ENCODE measurements around the gene RHD.
"Not testable (repeated sequence)": the region's sequence is repeated elsewhere in the genome, so short reads cannot be mapped to it uniquely, and the experiment has no call there.

Gene RHD

DNA sequence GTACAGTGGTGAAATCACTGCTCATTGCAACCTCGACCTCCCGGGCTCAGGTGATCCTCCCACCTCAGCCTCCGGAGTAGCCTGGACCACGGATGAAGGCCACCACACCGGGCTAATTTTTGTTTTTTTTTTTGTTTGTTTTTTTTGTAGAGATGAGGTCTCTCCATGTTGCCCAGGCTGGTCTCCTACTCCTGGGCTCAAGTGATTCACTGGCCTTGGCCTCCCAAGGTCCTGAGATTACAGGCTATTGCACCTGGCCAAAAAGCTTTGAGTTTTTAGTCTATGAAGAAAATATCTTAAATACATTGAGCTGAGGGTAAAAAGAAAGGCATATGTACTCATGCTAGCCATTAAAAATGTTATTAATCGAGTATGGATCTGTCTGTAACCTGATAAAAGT, 69.4 kb downstream of the RHD start:
- H3K27ac ChIP-seq: no peak overlapping the region
- no peak for DNase-seq (ENCODE audit: low read depth, low spot score)

DNA sequence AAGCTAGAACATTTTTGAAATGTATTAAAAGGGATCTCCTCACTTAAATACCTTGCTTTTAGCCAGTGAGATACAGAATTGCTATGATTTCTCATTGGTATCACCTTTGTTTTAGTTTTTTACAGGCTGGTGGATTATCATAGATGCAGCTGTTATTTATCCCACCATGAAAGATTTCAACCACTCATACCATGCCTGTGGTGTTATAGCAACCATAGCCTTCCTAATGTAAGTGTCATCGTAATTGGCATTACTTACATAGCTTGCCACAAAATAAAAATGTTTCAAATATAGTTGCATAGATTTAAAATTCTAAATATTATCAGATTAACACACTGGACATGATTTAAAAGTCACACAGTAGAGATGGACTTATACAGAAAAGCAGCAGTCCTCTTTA, 70.5 kb downstream of the RHD start:
- DNase-seq (ENCODE audit: low read depth, low spot score): no peak
- H3K27ac ChIP-seq: no peak overlapping the region

DNA sequence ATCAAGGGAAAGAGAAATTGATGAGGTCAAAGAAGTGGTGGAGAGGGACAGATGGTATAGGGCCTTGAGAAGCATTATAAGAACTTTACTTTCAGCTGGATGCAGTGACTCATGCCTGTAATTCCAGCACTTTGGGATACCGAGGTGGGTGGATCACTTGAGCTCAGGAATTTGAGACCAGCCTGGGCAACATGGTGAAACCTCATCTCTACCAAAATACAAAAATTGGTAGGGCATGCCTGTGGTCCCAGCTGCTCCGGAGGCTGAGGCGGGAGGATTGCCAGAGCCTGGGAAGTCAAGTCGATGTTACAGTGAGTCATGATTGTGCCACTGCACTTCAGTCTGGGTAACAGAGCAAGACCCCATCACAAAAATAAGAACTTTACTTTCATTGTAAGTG, 71.6 kb downstream of the RHD start:
- DNase-seq (ENCODE audit: low read depth, low spot score): no peak
- H3K27ac ChIP-seq: peak overlapping the region; percentile 14

DNA sequence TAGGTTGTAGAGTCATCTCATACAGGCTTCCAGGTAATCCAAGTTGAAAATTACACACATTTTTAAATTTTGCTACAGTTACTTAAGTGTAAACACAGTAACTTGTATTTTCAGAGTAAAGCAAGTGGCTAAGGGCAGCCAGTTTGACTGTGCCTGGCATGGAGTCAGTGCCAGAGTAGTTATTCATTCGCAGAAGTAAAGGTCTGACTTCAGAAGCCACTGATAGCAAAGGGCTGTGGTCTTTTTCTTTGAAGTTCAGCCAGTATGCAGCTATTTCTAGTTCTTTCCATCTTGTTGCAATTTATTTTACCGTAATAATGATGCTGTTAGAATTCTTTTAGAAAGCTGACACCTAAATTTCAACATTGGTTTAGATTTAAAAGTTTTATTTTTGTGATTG, 75.2 kb downstream of the RHD start:
- no peak for DNase-seq (ENCODE audit: low read depth, low spot score)
- no peak overlapping the region for H3K27ac ChIP-seq

DNA sequence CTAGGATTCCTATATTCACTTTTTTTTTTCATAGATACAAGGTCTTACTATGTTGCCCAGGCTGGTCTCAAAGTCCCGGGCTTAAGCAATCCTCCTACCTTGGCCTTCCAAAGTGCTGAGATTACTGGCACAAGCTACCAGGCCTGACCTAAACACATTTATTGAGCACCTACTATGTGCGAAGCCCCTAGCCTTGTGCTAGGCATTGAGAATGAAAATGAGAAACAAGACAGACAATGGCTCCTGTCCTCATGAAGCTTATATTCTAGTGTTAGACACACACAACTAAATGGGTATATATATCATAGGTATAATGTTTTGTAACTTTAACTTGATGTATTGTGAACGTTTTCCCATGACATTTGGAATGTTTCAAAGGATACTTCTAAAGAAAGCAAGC, 77.3 kb downstream of the RHD start:
- no peak overlapping the region for H3K27ac ChIP-seq
- no peak for DNase-seq (ENCODE audit: low read depth, low spot score)

DNA sequence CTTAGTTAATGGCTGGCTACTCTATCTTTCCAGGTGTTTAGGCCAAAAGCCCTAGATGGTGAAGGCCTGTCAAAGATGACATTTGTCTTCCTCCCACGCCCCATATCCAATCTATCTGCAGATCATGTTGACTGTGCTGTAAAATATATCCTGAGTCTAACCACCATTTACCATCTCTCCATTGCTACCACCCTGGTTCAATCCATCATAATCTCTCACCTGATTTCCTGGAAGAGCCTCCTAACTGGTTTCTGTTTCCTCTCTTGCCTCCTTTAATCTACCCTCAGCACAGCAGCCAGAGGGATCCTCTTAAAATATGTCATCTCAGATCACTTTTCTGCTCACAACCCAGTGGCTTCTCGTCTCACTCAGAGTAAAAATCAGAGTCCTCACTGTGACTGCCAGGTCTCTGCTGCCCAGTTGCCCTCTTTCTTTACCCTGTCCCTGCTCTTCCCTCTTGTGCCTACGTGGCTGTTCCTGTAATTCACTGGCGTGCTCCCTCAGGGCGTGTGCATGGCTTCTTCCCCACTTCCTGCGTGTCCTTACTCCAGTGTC, 83.6 kb downstream of the RHD start:
- peak overlapping the region; percentile 18 for H3K27ac ChIP-seq
- no peak for DNase-seq (ENCODE audit: low read depth, low spot score)

DNA sequence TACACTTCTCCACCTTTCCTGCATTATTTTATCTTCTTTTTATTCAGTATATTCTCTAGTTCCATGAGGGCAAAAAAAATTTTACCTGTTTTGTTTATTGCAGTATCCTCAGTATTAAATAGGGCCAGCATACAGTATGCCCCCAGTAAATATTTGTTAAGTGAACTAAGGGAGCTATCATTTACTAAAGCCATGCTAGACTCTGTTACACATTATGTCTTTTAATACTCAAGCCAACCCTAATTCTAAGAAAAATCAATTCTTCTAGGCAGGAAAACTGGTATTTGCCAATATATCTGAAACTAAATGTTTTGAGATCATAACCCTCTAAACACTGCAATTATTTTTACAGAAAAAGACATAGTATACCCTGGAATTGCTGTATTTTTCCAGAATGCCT, 84.1 kb downstream of the RHD start:
- DNase-seq (ENCODE audit: low read depth, low spot score): no peak
- peak overlapping the region; percentile 18 for H3K27ac ChIP-seq

DNA sequence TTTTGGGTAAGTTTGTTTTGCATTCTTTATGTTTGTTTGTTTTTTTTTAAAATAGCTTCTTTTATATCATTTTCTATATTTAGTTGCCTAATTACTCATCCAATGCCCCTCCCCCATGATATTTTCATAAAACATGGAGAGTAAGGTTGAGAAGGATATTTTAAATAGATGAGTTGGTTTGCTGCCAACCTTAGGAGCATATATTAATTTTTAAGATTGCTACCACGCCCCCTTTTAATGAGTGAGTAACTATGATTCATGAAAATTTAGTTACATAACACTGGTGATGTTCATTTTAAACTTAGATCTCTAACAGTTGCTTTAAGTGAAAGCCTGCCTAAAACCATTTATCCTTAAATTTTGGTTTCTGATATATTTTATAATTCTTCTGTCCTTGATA, 84.5 kb downstream of the RHD start:
- DNase-seq (ENCODE audit: low read depth, low spot score): no peak
- H3K27ac ChIP-seq: no peak overlapping the region

DNA sequence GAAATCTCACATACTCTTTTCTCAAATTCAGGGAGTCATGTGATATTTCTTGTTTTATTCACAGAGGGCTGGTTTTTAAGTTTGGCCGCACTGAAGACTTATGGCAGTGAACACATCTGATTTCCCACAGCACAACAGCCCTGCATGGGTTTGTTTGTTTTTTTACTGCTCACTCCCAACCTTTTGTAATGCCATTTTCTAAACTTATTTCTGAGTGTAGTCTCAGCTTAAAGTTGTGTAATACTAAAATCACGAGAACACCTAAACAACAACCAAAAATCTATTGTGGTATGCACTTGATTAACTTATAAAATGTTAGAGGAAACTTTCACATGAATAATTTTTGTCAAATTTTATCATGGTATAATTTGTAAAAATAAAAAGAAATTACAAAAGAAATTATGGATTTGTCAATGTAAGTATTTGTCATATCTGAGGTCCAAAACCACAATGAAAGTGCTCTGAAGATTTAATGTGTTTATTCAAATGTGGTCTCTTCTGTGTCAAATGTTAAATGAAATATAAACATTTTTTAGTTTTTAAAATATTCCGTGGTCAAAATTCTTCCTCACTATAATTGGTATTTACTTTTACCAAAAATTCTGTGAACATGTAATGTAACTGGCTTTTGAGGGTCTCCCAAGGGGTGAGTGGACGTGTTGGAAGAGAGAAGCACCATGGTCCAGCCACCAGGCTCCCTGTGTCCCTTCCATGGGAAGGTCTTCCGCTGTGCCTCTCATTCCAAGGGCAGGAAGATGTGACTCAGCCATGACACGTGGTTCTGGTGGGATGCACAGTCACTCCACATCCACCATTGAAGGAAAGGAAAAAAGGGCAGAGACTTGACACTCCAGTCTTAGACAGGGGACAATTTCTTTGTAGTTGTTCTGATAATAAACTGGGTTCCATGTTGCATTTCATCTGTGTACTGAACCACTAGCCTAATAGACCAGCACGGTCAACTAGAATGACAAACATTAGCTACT, 88.6 kb downstream of the RHD start:
- H3K27ac ChIP-seq: no peak overlapping the region
- DNase-seq (ENCODE audit: low read depth, low spot score): no peak

DNA sequence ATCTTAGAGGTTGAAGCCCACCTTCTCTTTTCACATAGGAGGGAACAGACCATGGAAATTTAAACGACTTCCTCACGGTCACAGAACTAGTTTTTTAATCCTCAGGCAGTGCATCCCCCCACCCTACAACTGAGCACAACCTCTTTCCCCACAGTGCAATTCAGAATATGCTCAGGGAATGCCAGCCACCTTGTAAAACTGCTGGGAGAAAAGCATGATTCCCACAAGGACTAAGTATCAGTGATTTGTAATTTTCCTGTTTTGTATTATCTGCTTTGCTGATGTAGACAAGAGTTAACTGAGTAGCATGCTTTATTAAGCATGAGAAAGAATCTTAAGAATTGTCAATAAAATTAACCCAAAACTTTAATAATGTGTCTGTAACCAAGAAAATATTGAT, 89.6 kb downstream of the RHD start:
- no peak for DNase-seq (ENCODE audit: low read depth, low spot score)
- H3K27ac ChIP-seq: no peak overlapping the region

DNA sequence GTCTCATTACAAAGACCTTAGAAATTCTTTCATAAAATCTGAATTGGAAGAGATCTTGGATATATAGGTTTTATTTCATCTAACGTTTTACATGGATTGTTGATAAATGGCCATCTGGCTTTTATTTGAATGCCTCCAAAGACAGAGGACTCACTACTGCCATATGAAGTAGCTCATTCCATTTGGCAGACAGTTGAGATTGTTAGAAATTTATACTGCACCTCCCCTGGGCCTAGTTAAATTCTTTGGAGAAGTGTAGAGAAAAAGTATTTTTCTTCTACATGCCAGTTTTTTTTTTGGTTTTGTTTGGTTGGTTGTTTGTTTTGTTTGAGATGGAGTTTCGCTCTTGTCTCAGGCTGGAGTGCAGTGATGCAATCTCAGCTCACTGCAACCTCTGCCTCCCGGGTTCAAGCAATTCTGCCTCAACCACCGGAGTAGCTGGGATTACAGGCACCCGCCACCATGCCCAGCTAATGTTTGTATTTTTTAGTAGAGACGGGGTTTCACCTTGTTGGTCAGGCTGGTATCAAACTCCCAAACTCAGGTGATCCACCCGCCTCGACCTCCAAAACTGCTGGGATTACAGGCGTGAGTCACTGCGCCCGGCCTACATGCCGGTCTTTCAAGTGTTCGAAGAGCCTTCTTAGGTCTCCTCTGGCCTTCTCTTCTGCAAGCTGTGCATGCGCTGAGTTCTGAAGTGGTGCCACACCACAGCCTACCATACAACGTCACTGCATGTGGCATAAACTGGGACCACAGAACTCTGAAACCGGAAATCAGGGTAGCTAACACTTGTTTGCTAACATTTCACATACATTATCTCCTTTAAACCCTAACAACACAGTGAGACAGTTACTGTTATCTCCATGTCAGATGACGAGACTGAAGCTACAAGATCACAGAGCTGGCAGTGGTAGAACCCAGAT, 90.6 kb downstream of the RHD start:
- not testable (repeated sequence) for DNase-seq (ENCODE audit: low read depth, low spot score); H3K27ac ChIP-seq

DNA sequence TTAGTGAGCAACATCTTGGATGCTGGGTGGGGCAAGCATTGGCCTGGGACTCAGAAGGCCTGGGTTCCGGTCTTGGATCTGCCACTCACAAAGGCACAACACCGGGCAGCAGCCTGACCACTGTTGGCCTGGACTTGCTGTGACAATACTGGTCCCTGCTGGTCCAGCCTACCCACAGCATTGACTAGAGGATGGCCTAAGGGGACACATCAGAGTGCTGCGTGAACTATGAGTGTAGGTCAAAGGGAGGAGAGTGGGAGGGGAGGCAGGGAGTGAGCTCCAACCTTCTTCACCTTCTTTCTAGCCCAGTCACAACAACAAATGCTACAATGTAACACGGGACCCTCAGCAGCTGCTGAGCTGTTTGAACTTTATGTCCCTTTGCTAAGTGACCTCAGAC, 96.9 kb downstream of the RHD start:
- H3K27ac ChIP-seq: no peak overlapping the region
- no peak for DNase-seq (ENCODE audit: low read depth, low spot score)

DNA sequence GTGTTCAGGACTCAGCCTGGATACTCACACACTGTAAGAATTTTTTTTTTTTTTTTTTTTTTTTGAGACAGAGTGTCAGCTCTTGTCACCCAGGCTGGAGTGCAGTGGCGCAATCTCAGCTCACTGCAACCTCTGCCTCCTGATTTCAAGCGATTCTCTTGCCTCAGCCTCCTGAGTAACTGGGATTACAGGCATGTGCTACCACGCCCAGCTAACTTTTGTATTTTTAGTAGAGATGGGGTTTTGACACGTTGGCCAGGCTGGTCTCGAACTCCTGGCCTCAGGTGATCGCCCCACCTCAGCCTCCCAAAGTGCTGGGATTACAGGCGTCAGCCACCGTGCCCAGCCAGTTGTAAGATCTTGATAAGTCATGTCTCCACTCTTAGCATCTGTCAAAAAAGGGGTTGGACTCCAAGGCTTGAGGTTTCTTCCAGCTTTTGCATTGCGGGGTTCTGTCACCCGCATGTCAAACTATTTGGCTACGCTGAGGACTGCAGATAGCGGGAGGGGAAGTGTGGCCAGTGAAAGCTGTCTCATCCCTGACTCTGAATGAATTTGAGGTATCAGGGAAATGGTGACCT, 97.5 kb downstream of the RHD start:
- H3K27ac ChIP-seq; DNase-seq (ENCODE audit: low read depth, low spot score): not testable (repeated sequence)

DNA sequence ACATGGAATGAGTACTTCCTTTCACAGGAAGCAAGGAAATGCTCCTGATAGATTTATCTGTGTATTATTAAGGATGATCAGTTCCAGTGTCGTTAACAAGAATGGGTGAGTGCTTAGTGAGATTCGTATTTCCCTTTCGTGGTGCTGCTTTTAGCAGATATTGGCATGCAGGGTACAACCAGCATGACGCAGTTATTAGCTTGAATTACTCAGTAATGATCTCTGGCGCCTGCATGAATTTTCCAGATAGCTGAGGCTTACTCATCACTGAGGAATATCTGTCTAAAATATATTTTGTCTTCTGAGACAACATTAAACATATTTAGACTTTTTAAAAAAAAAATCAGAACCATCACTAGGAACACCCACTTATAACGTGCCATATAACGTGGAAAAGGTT, 99.4 kb downstream of the RHD start:
- DNase-seq (ENCODE audit: low read depth, low spot score); H3K27ac ChIP-seq: not testable (repeated sequence)

DNA sequence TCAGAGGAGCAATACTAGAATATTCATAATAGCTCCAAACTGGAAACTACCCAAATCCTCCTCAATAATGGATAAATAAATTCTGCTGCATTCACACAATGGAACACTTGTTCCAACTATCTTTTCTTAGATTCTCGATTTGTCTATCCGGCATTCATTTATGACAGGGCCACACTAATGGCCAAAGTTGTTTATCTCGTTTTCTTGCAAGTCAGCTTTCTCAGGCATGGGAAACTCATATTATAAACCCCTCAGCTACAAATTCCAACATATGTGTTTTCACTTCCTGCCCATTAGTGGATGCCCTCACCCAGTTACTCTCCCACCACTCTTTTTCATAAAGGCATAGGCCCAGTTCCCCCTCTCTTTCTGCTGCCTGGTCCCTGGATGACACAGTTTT, 106.1 kb downstream of the RHD start:
- H3K27ac ChIP-seq; DNase-seq (ENCODE audit: low read depth, low spot score): not testable (repeated sequence)

Data from epithelial cell of prostate (primary cell).